Forelimb muscle (tissue), 1 donor: ENCODE measurements around the gene HHEX. TPM values are rescaled to one million over a fixed set of nuclear protein-coding genes. Genes with fewer than 3 reads are reported as not detected.

Source experiments
- DNase-seq: peaks from one replicate; pipeline ENCODE4 v3.0.0-alpha.2; 2013; ENCODE audit warnings: low read depth
- polyA plus RNA-seq: library from polyadenylated mRNA; unstranded; fragments of 120-200 nt; gene quantifications from one replicate; pipeline ENCODE4 v1.2.1, GENCODE V29; 2013; ENCODE audit not compliant: insufficient read length

The HHEX gene
- polyA plus RNA-seq, 1 donor, result 7.3 TPM

DNA sequence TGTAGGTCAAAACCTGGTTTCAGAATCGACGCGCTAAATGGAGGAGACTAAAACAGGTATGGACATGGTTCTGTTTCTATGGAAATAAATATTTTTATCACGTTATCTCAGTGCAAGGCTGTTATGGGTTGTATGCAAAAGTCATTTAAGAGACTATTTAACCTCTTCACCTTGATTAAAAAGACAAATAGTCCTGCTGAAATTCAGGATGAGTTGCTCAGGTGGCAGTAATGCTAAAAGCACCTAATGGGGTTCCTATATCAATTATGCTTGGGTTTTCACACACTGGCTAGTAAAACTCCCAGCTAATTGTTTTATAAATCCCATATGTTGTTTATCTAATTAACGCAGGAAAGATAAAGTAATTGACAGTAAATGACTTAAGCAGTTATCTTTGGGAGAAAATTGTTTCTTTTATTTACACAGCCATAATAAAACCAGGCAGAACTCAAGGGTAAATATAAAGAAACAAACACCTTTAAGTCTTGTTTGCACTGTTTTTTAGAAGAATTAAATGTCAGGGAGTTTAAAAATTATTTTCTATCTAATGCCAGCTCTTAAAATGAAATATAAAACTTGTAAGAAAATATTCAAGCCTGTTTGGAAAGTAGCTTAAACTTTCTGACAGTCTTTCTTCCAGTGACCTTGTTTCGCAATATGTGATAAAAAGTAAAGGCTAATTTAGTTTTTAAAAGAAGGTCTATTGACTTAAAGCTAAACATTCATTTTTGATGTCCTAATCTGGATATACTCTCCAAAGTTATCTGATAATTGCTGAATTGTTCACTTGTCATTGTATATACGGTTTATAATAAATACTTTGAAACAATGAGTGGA, 3.2 kb downstream of the HHEX start:
- DNase-seq, result no peak

GRCh38 chr10:92693534-92693893, 3.8 kb downstream of the HHEX start:
- no peak for DNase-seq

- no peak for DNase-seq
These were observed 6.2 kb downstream of the HHEX start for GRCh38 chr10:92695679-92696605.

DNA sequence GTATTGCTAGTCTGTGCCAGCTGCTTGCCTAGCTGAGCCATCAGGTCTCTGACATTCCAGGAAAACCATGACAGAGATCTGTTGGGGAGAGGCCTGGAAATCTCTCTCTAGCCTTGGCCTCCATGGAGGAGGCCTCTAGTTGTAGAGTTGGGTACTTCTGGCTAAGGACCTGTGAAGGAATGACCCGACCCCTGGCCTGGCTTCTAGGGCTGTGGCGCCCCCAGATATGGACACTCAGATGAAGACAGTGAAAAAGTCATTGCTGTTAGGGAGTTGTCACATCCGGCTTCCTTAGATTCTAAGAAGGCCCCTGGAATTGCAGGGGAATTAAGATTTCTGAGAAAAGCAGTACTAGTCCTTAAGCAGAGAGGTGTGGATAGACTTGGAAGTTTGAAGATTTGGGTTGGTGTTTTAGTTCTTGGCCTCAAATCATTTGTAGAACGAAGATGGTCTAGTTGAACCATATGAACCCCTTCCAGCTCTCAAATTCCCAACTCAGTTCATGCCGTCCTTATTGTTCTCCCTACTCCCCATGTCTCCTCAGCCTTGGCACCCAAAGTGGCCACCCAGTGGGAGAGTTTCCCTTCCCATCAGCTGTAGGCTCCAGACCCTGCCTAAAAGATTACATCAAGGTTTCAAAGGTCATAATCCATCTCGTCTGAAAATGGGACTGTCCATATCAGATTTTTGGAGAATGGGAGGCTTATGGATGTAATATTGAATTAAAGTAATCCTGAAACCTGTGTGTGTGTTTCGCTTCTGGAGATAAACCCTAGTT, 7.0 kb downstream of the HHEX start:
- DNase-seq, result no peak

- DNase-seq, result no peak
These were observed 8.1 kb downstream of the HHEX start for GRCh38 chr10:92697663-92698511.

DNA sequence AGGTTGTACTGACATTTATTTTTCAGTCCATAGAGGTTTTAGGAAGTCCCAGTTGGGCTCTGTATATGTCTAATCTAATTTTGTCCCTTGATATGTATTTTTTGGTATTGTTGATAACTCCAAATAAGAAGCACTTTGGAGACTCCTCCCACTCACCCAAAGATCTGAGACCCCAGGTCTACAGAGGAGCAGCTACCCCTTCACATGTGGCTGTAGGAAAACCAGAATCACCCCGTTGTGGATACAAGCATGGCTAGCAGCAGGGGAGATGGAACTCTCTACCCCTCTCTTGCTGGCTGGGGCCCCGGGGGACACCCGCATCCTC, 9.4 kb downstream of the HHEX start:
- no peak for DNase-seq

- no peak for DNase-seq
These were observed 10.0 kb downstream of the HHEX start for GRCh38 chr10:92699518-92700381.

DNA sequence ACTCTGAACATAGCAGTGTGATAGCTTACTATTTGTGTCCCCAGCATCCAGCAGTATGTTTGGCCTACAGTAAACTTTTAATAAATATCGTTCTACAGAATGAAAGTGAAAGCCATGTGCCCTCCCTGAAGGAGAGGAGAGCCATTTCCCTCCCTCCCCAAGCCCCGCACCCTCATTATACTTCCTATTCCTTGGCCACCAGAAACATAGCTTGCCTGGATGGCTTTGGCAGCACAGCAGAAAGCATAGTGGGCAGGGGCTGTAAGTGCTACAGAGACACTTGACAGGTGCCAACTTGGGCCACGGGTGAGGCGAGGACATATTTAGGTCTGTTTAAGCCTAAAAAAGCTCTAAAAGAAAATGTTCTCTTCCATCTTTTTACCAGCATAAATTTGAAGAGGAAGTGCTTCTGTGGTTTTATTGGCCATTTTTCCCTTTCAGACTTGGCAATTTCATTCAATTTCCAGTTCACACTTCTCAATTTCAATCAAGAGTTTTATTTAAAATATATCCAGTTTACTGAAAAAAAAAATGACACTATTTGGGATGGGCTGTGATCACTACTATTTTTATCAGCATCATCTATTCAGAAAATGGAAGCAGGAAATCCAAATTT, 12.7 kb downstream of the HHEX start:
- no peak for DNase-seq

- no peak for DNase-seq
These were observed 22.5 kb downstream of the HHEX start for GRCh38 chr10:92712016-92712889.

- DNase-seq, result no peak
These were observed 24.5 kb downstream of the HHEX start for GRCh38 chr10:92714152-92714845.

- DNase-seq, result no peak
These were observed 25.1 kb downstream of the HHEX start for GRCh38 chr10:92714872-92715271.

- DNase-seq, result no peak
These were observed 30.5 kb downstream of the HHEX start for GRCh38 chr10:92719991-92720830.

- no peak for DNase-seq
These were observed 31.0 kb downstream of the HHEX start for GRCh38 chr10:92720831-92721165.

DNA sequence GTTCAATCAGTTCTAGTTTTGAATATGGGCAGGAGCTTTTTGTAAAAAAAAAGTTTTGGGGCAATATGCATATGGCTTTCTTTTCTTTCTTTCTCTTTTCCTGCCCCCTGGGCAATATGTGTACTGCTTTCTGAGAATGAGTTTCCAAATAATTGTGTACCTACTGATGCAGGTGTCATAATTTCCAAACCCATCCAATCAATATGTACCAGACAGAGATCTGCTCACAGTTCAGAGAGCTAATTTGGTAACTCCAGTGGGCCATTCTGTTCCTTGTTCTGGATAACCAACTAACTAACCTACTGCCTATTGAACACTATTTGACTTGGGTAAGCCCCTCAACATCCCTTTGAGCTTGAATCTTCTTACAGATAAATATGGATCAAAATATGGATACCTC, 32.6 kb downstream of the HHEX start:
- no peak for DNase-seq

GRCh38 chr10:92727141-92727540, 37.4 kb downstream of the HHEX start:
- DNase-seq, result no peak

DNA sequence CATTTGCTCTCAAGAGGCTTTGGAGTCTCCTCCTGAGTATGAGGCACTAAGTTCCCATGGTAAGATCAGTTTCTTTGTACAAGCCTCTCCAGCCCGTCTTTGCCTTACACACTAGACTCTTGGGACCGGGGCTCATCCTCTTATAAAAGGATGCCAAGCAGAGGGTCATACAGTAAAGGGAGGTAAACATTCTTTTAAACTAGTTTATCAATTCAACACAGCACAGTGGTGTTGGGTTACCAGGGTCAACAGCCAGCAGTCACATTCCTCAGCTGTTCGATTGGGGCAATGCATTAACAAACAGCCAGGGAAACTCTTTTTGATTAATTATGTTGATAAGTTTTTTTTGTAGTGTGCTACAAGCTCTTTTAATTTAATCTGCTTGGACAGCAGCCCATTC, 37.8 kb downstream of the HHEX start:
- DNase-seq, result no peak

DNA sequence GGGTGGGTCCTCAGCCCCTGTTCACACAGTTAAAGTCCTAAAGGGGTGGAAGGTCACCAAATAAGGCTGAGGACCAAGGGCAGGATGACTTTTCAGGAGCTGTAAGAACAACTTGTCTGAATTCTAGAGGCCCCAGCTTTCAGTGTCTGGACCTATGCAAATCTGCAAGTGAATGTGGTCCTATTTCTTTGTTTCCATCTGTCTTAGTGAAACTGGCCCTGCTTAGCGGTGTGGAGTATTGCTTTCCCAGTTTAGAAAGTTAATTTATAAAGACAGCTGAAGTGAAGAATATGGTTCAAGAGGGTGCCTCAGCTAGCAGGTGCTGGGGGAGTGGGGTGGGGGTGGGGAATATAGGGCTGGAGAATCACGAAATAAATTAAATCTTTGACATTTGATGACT, 40.1 kb downstream of the HHEX start:
- no peak for DNase-seq
